ENCODE data around the gene MYO1C.
"Not testable (repeated sequence)": the region's sequence is repeated elsewhere in the genome, so short reads cannot be mapped to it uniquely, and the experiment has no call there.

The MYO1C gene

GRCh38 chr17:1420163-1420562, 72.3 kb downstream of the MYO1C start:
- no peak for DNase-seq

GRCh38 chr17:1418476-1418875, 74.0 kb downstream of the MYO1C start:
- DNase-seq: not testable (repeated sequence)

GRCh38 chr17:1416414-1416813, 76.1 kb downstream of the MYO1C start:
- DNase-seq: no peak

- no peak for DNase-seq
Measured at GRCh38 chr17:1414634-1415033, 77.9 kb downstream of the MYO1C start.
